ENCODE measurements around the gene AMDHD1.

The AMDHD1 gene

DNA sequence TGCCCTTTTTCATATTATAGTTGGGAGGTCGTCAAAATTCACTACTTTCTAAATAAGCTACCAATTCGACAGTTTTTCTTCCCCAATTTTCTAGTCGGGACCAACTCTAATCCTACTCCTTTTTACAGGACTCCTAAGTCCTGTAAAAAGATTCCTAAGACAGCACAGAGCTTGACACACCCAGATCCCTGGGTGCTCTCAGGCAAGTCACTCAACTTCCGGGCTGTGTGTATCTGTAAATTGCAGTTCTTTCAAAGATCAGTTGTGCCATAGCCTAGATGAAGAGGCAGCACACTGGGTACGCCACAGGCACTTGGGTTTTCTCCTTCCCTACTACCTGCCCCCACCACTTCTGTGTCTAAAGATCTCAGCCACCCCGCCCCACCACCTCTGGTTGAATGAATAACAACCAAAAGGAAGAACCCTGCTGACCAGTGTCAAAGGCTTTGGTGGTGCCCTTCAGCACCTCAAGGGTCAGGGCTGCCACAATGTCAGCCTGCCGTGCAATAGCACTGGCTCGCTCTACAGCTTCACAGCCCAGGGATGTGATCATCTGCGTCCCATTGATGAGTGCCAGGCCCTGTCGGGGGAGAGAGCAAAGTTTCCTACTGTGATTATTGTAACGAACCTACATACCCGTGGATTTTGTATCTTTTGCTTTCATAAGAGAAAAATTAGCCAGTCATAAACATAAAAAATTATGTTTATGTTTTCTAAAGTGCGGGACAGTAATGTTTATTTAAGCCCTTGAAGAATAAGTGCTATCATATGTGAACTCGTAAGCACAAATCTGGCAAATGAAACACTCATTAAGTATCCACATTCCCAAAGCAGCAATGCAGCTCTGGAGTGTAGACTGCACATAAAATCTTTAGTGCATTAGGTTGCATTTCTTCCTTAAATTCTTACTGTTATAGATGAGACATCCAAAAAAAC lies 43.8 kb downstream of the AMDHD1 start:
- no peak for ATAC-seq
- no peak for TF ChIP-seq RARB (CRISPR knock-in tag; IDR thresholded peaks at IDR 0.05)
- TF ChIP-seq ZFP30 (CRISPR knock-in tag; IDR thresholded peaks at IDR 0.05), result no peak
- TF ChIP-seq, protein P1, sequence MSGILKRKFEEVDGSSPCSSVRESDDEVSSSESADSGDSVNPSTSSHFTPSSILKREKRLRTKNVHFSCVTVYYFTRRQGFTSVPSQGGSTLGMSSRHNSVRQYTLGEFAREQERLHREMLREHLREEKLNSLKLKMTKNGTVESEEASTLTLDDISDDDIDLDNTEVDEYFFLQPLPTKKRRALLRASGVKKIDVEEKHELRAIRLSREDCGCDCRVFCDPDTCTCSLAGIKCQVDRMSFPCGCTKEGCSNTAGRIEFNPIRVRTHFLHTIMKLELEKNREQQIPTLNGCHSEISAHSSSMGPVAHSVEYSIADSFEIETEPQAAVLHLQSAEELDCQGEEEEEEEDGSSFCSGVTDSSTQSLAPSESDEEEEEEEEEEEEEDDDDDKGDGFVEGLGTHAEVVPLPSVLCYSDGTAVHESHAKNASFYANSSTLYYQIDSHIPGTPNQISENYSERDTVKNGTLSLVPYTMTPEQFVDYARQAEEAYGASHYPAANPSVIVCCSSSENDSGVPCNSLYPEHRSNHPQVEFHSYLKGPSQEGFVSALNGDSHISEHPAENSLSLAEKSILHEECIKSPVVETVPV (CRISPR knock-in tag; IDR thresholded peaks at IDR 0.05), result no peak
- no peak for TF ChIP-seq PPARA (CRISPR knock-in tag; IDR thresholded peaks at IDR 0.05; ENCODE audit: borderline replicate concordance)
- no peak for TF ChIP-seq ZNF70 (CRISPR knock-in tag; IDR thresholded peaks at IDR 0.05)
- TF ChIP-seq ZNF565 (CRISPR knock-in tag; conservative IDR thresholded peaks at IDR 0.05; ENCODE audit: low read depth), result no peak
- TF ChIP-seq OSR1 (CRISPR knock-in tag; IDR thresholded peaks at IDR 0.05), result no peak
- TF ChIP-seq ZFP3 (CRISPR knock-in tag; IDR thresholded peaks at IDR 0.05), result no peak
- TF ChIP-seq CSDC2 (CRISPR knock-in tag; IDR thresholded peaks at IDR 0.05), result no peak
- TF ChIP-seq, protein P2, sequence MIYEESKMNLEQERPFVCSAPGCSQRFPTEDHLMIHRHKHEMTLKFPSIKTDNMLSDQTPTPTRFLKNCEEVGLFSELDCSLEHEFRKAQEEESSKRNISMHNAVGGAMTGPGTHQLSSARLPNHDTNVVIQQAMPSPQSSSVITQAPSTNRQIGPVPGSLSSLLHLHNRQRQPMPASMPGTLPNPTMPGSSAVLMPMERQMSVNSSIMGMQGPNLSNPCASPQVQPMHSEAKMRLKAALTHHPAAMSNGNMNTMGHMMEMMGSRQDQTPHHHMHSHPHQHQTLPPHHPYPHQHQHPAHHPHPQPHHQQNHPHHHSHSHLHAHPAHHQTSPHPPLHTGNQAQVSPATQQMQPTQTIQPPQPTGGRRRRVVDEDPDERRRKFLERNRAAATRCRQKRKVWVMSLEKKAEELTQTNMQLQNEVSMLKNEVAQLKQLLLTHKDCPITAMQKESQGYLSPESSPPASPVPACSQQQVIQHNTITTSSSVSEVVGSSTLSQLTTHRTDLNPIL (CRISPR knock-in tag; IDR thresholded peaks at IDR 0.05; ENCODE audit: low read depth), result no peak
- TF ChIP-seq ARNTL (CRISPR knock-in tag; IDR thresholded peaks at IDR 0.05; ENCODE audit: borderline replicate concordance, low read depth), result no peak
- TF ChIP-seq, protein P3, sequence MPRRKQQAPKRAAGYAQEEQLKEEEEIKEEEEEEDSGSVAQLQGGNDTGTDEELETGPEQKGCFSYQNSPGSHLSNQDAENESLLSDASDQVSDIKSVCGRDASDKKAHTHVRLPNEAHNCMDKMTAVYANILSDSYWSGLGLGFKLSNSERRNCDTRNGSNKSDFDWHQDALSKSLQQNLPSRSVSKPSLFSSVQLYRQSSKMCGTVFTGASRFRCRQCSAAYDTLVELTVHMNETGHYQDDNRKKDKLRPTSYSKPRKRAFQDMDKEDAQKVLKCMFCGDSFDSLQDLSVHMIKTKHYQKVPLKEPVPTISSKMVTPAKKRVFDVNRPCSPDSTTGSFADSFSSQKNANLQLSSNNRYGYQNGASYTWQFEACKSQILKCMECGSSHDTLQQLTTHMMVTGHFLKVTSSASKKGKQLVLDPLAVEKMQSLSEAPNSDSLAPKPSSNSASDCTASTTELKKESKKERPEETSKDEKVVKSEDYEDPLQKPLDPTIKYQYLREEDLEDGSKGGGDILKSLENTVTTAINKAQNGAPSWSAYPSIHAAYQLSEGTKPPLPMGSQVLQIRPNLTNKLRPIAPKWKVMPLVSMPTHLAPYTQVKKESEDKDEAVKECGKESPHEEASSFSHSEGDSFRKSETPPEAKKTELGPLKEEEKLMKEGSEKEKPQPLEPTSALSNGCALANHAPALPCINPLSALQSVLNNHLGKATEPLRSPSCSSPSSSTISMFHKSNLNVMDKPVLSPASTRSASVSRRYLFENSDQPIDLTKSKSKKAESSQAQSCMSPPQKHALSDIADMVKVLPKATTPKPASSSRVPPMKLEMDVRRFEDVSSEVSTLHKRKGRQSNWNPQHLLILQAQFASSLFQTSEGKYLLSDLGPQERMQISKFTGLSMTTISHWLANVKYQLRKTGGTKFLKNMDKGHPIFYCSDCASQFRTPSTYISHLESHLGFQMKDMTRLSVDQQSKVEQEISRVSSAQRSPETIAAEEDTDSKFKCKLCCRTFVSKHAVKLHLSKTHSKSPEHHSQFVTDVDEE (CRISPR knock-in tag; IDR thresholded peaks at IDR 0.05), result no peak

DNA sequence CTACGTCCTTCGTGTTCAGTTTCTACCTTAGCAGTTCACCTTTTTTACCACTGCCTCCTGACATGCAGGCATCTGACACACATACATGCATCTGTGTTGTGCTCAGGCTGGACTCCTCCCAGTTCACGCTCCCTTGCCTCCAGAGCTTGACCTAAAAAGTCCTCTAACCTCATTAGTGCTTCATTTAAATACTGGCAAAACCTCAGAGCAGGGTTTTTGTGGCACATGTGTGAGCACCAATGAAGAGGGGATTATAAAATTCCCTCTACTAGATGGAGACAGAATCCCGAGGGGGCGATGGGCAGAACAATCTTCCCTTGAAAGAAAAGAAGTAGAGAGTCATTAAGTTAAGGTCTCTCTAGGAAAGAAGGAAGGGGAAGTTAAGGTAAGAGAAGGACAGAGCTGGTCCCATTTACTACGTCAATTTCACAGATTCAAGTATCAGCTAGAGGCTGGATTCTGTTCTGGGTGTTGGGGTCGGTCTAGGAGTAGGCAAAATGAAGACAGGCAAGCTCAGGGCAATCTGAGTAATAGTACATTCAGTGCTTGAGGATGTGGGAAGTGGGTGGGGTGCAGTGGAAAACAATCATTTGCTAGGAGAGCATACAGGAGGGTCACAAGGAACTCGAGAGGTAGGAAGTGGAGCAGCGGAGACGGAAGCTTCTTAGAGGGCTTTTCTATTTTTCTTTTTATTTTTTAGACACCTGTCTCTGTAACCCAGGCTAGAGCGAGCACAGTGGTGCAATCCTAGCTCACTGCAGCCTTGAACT lies 45.6 kb downstream of the AMDHD1 start:
- TF ChIP-seq GLIS3 (CRISPR knock-in tag; IDR thresholded peaks at IDR 0.05), result no peak
- no peak for TF ChIP-seq TCF4 (CRISPR knock-in tag; IDR thresholded peaks at IDR 0.05; ENCODE audit: borderline replicate concordance)
- TF ChIP-seq ESRRG (CRISPR knock-in tag; IDR thresholded peaks at IDR 0.05), result no peak
- TF ChIP-seq ZFP30 (CRISPR knock-in tag; IDR thresholded peaks at IDR 0.05), result no peak
- no peak for TF ChIP-seq ZC3H10 (CRISPR knock-in tag; IDR thresholded peaks at IDR 0.05)
- TF ChIP-seq, protein P4, sequence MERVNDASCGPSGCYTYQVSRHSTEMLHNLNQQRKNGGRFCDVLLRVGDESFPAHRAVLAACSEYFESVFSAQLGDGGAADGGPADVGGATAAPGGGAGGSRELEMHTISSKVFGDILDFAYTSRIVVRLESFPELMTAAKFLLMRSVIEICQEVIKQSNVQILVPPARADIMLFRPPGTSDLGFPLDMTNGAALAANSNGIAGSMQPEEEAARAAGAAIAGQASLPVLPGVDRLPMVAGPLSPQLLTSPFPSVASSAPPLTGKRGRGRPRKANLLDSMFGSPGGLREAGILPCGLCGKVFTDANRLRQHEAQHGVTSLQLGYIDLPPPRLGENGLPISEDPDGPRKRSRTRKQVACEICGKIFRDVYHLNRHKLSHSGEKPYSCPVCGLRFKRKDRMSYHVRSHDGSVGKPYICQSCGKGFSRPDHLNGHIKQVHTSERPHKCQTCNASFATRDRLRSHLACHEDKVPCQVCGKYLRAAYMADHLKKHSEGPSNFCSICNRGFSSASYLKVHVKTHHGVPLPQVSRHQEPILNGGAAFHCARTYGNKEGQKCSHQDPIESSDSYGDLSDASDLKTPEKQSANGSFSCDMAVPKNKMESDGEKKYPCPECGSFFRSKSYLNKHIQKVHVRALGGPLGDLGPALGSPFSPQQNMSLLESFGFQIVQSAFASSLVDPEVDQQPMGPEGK (CRISPR knock-in tag; IDR thresholded peaks at IDR 0.05; ENCODE audit: borderline replicate concordance), result no peak
- no peak for TF ChIP-seq BACH2 (CRISPR knock-in tag; IDR thresholded peaks at IDR 0.05; ENCODE audit: borderline replicate concordance)
- TF ChIP-seq ISL1 (CRISPR knock-in tag; IDR thresholded peaks at IDR 0.05), result no peak
- TF ChIP-seq ARNTL (CRISPR knock-in tag; IDR thresholded peaks at IDR 0.05; ENCODE audit: borderline replicate concordance, low read depth), result no peak
- TF ChIP-seq SNAI2 (CRISPR knock-in tag; IDR thresholded peaks at IDR 0.05), result no peak
- TF ChIP-seq ZNF565 (CRISPR knock-in tag; conservative IDR thresholded peaks at IDR 0.05; ENCODE audit: low read depth), result no peak
- TF ChIP-seq, protein P2 (CRISPR knock-in tag; IDR thresholded peaks at IDR 0.05; ENCODE audit: low read depth), result no peak
- TF ChIP-seq CSDC2 (CRISPR knock-in tag; IDR thresholded peaks at IDR 0.05), result no peak
- TF ChIP-seq OSR1 (CRISPR knock-in tag; IDR thresholded peaks at IDR 0.05), result no peak
- no peak for ATAC-seq

Measured in SK-N-SH treated with all-trans-retinoic acid at 6 μM for 48 hours (cell line).